GM19455 (cell line): ENCODE results near the gene TMX3.
A peak's percentile ranks its signal among the peaks of the same experiment; 100 is the strongest.

ENCODE experiments used
- ATAC-seq: cut with Tn5 transposase; IDR thresholded peaks from one replicate; pipeline ENCODE4 v1.9.1; 2021; ENCODE audit not compliant: unreplicated experiment

TMX3 gene

DNA sequence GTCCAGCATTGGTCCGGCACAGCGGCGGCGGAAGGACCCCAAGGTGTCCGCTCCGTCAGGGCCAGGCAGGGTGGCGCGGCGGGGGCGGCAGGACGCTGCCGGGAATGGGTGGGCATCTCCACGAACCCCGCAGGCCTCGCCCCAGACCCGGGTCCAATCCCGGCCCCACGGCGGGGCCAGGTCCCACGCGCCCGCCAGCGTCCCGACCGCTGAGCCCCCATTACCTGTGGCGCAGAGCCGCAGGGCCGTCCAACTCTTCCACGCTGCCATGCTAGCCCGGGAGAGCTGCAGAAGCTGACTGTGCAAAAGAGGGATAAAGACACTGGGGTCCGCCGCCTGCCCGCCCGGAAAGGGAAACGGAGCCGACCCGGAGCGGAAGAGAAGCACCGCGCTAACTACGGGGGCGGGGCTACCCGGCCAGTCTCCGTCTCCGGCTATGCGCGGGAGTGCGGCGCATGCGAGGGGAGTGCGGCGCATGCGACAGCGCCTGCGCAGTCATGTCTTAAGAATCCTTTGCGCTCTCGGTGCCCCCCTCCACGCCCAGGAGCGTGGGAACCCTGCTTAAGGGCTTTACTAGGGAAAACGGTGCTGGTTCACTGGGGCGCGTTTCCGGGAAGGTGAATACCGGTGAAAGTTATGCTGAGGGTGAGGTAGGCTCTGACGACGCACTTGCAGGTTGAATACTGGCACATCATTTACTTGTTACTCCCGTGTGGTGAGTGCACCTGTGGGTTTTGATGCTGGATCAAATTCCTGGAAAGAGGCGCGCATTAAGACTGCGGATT lies at the start of gene TMX3:
TMX3 (minus strand) TSS at position 397 of the 785 bp plus-strand sequence; CDS start at position 270, 127 bp downstream.
- peak; percentile 97 for ATAC-seq

DNA sequence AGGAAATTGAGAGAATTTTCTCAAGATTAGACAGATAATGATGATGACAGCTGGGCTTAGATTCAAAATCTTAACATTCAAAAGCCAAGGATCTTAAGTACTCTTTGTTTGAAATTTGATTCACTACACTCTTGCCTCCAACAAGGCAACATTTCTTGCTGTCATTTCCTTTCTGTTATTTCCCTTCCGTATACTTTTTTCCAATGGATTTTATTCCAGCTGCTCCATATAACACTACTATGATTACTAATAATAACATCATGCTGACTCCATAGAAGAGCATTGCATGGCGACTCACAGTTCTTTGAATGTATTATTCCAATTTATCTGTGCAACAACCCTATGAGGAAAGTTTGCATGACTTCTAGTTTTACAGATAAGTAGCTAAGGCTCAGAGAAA lies 49.1 kb upstream of the TMX3 start:
- ATAC-seq, result no peak

DNA sequence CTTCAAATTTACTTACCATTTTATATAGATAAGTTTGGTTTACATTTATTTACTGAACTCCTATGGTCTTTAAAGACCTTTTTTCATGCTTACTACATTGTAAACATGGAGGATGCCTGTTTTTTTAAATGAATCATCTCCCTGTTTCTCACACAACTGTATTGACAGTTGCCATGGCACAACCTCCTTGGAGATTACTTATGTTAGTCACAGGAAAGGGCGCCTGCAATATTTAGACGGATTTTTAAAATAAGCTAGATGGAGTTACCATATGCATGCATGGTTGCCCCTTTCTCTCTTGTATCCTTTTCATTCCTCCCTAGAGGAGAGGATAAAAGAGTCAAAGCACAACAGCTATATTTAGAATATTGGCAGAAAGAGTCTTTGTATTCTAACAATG lies 48.2 kb upstream of the TMX3 start:
- no peak for ATAC-seq

GRCh38 chr18:68759308-68759707 lies 44.4 kb upstream of the TMX3 start:
- ATAC-seq, result no peak

DNA sequence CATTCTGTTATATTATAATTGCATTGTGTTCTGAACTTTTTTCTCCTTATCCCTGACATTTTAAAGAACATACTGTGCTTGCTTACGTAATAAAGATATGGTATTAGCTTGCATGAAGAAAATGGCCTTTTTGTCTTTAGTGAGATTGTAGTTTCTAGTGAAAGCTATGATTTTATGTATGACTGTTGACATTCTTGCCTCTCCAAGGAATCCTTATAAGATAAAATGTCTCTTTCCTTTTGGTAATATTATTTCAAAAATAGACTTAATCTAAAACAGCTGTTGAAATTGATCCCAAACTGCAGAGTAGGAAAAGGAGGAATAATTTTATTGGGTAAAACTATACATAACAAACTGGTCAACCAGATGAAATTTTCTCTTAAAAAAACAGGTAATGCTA lies 42.2 kb upstream of the TMX3 start:
- ATAC-seq, result no peak

DNA sequence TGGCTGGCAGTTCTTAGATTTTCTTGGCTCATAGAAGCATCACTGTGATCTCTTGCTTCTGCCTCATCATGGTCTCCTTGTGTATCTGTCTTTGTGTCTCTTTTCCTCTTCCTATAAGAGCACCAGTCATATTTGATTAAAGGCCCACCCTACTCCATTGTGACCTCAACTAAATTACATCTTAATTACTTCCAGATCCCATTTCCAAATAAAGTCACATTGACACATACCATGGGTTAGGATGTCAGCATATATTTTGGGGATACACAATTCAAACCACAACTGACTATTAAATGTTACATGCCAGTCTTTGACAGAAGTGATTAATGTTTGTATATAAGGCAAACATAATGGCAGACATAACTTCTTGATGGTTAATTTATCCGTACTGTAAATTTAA lies 27.3 kb upstream of the TMX3 start:
- ATAC-seq, result no peak

- no peak for ATAC-seq
Observed at GRCh38 chr18:68740966-68741365, 26.1 kb upstream of the TMX3 start.

- ATAC-seq, result no peak
Observed at GRCh38 chr18:68739462-68739861, 24.6 kb upstream of the TMX3 start.

- ATAC-seq, result no peak
Observed at GRCh38 chr18:68738564-68738963, 23.7 kb upstream of the TMX3 start.

- ATAC-seq, result peak; percentile 75
Observed at GRCh38 chr18:68735483-68736343, 20.8 kb upstream of the TMX3 start.

GRCh38 chr18:68734308-68734707 lies 19.4 kb upstream of the TMX3 start:
- no peak for ATAC-seq

DNA sequence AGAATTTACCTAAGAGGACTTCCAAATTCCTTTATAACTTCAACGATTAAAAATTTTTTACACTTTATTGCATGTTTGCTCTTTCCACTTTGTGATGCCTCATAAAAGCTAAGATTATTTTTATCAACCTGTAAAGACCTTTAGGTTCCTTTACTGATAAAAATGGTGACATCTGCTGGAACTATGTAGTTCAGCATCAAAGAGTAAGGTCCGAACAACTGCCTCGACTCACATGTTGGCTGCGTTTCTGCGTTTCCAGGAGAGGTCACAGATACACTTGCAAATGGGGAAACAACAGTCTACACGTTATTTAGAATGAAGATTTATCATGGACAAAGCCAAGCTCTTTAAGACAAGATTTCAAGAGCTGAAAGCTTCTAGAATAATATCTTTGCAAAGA lies 18.8 kb upstream of the TMX3 start:
- ATAC-seq, result no peak

DNA sequence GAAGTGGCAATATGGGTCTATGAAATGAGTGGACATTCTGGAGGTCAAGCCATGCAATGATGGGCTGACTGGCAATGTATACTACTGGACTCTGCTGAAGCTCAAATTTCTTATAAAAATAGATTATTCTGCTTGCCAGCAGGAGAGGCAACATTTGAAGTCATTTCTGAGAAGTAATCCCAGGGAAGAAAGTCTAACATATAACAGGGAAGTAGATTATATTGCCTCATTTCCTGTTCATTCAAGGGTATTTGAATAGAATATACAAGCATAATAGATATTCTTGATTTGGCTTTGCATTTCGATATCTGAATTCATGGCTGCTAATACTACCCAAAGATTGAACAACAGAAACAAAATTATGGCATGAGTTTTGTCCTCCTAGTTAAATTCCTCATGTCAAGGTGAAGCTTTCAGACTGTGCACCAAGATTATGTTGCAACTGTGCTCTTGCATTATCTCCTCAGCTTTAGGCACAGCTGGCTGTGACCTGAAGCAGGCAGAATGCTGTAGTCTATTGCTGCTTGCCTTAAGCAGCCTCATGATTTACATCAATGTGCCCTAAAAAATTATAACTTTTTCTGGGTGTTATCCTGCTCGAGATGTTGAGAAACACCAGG lies 13.3 kb upstream of the TMX3 start:
- no peak for ATAC-seq

GRCh38 chr18:68727506-68727905 lies 12.6 kb upstream of the TMX3 start:
- ATAC-seq, result no peak

- no peak for ATAC-seq
Observed at GRCh38 chr18:68725346-68725745, 10.4 kb upstream of the TMX3 start.

GRCh38 chr18:68724021-68724420 lies 9.1 kb upstream of the TMX3 start:
- no peak for ATAC-seq

GRCh38 chr18:68723539-68723938 lies 8.6 kb upstream of the TMX3 start:
- no peak for ATAC-seq

GRCh38 chr18:68722821-68723220 lies 7.9 kb upstream of the TMX3 start:
- no peak for ATAC-seq

GRCh38 chr18:68721681-68722583 lies 7.0 kb upstream of the TMX3 start:
- peak; percentile 86 for ATAC-seq

DNA sequence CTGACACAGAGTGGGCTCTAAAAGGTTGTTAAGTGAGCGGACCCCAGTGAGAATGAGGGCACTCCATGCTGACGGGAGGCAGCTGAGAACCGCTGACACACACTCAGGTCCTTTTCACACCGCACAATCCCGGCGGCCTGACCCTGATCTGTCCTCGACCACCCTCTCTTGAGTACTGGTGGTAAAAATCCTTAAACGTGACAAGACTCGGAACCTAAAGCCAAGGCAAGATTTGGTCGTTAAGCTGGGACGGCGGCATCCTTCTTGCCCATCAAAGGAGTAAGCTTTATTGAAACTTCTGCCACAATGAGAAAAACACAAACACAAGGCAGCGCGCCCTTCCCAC lies 569 bp downstream of the TMX3 start:
- ATAC-seq, result peak; percentile 9

GRCh38 chr18:68713796-68714195 lies 1.1 kb downstream of the TMX3 start:
- no peak for ATAC-seq
